ENCODE data around the gene SERPINB3. TPM values are rescaled to one million over a fixed set of nuclear protein-coding genes. Genes with fewer than 3 reads are reported as not detected.
"Not testable (repeated sequence)": the region's sequence is repeated elsewhere in the genome, so short reads cannot be mapped to it uniquely, and the experiment has no call there.

Gene SERPINB3
- total and polyA plus RNA-seq, 2 donors from 2014 or later = 0.37 TPM; not detected in 1

DNA sequence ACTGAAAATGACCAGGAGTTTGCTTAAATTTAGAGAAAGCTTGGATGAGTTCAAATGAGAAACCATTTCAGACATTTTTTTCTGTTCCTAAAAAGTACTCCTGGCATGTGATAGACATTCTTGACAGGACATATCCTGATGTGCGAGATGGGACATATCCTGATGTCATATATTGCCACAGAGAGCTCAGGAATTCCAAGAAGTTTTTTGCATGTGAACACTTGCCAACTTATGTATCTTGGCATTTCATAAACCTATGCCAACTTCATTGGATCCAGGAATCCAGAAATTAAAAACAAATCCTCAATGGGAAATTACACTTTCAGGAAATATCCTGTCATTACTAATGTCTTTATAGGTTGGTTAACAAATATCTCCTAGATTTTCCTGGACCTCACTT lies 2.9 kb upstream of the SERPINB3 start:
- Histone ChIP-seq H3K9me3 (ENCODE audit: control insufficient read depth in 2 of 3, insufficient read depth in 1 of 3, low read length in 3 of 3) (peaks cover 0 to 2% (median 0%) of the 10 kb centered on the region in 3 donors), H3K9ac (ENCODE audit: low read length in 3 of 3) (no peak overlapping the region), H3K4me3 (ENCODE audit: low read length in 3 of 3) (no peak overlapping the region), H3K27ac (ENCODE audit: low read depth in 2 of 2, low read length in 2 of 2) (no peak overlapping the region), H3K4me1 (ENCODE audit: control insufficient read depth in 2 of 3, insufficient read depth in 2 of 3, low read depth in 1 of 3, low read length in 3 of 3) (no peaks in the 10 kb centered on the region), H3K36me3 (ENCODE audit: control insufficient read depth in 2 of 3, insufficient read depth in 3 of 3, low read length in 3 of 3) (no peaks in the 10 kb centered on the region), H3K27me3 (ENCODE audit: control insufficient read depth, insufficient read depth, low read length) (no peaks in the 10 kb centered on the region)
- no peak for FAIRE-seq
- intact Hi-C loops (cut with DNase I) = no loop called here
- no peak for DNase-seq
- TF ChIP-seq, protein P1, sequence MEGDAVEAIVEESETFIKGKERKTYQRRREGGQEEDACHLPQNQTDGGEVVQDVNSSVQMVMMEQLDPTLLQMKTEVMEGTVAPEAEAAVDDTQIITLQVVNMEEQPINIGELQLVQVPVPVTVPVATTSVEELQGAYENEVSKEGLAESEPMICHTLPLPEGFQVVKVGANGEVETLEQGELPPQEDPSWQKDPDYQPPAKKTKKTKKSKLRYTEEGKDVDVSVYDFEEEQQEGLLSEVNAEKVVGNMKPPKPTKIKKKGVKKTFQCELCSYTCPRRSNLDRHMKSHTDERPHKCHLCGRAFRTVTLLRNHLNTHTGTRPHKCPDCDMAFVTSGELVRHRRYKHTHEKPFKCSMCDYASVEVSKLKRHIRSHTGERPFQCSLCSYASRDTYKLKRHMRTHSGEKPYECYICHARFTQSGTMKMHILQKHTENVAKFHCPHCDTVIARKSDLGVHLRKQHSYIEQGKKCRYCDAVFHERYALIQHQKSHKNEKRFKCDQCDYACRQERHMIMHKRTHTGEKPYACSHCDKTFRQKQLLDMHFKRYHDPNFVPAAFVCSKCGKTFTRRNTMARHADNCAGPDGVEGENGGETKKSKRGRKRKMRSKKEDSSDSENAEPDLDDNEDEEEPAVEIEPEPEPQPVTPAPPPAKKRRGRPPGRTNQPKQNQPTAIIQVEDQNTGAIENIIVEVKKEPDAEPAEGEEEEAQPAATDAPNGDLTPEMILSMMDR (IDR thresholded peaks at IDR 0.05; ENCODE audit: borderline replicate concordance, extremely low read depth, insufficient read depth) = no peak

DNA sequence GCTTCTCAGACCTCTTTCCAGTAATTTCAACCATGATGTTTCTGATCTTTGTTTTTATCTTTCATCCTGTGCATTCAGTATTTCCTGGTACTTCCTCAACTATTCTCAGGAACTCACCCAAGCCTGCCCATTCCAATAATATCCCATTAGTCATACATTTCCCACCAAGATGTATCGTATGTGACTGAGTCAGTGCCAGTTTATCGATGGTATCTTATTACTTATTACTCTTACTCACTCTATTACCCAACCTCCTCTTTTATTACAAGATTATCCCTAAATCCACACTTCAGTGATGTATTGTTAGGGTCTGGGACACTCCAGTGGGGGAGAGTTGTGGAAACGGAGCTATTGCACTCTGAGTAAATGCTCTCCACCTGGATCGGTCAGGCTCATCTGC lies 2.8 kb downstream of the SERPINB3 start:
- H3K27me3 ChIP-seq (ENCODE audit: control insufficient read depth, insufficient read depth, low read length); H3K4me1 ChIP-seq (ENCODE audit: control insufficient read depth in 2 of 3, insufficient read depth in 2 of 3, low read depth in 1 of 3, low read length in 3 of 3); H3K4me3 ChIP-seq (ENCODE audit: low read length in 3 of 3); FAIRE-seq; DNase-seq; H3K9ac ChIP-seq (ENCODE audit: low read length in 3 of 3); intact Hi-C loops (cut with DNase I); H3K36me3 ChIP-seq (ENCODE audit: control insufficient read depth in 2 of 3, insufficient read depth in 3 of 3, low read length in 3 of 3); H3K27ac ChIP-seq (ENCODE audit: low read depth in 2 of 2, low read length in 2 of 2); H3K9me3 ChIP-seq (ENCODE audit: control insufficient read depth in 2 of 3, insufficient read depth in 1 of 3, low read length in 3 of 3): not testable (repeated sequence)

DNA sequence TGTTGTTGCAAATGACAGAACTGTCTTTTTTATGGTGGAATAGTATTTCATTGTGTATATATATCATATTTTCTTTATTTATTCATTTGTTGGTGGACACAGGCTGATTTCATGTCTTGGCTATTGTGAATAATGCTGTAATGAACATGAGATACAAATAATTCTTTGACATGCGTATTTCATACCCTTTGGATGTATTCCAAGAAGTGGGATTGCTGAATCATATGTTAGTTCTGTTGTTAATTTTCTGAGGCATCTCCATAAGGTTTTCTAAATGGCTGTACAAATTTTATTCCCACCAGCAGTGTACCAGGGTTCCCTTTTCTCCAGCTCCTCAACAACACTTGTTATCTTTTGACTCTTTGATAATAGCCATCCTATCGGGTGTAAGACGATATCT lies 11.4 kb downstream of the SERPINB3 start:
- H3K36me3 ChIP-seq (ENCODE audit: control insufficient read depth in 2 of 3, insufficient read depth in 3 of 3, low read length in 3 of 3); DNase-seq; FAIRE-seq; H3K27ac ChIP-seq (ENCODE audit: low read depth in 2 of 2, low read length in 2 of 2); H3K27me3 ChIP-seq (ENCODE audit: control insufficient read depth, insufficient read depth, low read length); H3K9ac ChIP-seq (ENCODE audit: low read length in 3 of 3); H3K9me3 ChIP-seq (ENCODE audit: control insufficient read depth in 2 of 3, insufficient read depth in 1 of 3, low read length in 3 of 3); H3K4me3 ChIP-seq (ENCODE audit: low read length in 3 of 3); intact Hi-C loops (cut with DNase I); H3K4me1 ChIP-seq (ENCODE audit: control insufficient read depth in 2 of 3, insufficient read depth in 2 of 3, low read depth in 1 of 3, low read length in 3 of 3): not testable (repeated sequence)

DNA sequence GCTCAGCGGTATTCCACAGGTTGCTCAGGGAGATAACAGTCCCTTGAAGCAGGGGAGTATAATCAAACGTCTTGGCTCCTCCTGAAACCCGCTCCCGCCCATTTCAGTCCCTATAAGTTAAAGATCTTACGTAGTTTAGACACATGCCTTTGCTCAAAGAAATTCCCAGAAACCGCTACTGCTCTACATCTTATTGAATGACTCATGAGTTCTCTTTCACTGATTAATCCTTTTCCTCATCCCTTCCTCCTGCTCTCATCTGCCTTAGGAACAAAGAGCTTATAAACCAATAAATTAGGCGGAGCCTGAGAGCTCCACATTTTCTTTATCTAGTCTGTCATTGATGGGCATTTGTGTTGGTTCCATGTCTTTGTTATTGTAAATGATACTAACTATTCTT lies 13.5 kb downstream of the SERPINB3 start:
- H3K4me3 ChIP-seq (ENCODE audit: low read length in 3 of 3) = no peak overlapping the region

More for the DNA sequence above, 13.5 kb downstream of the SERPINB3 start:
- H3K36me3 ChIP-seq (ENCODE audit: control insufficient read depth in 2 of 3, insufficient read depth in 3 of 3, low read length in 3 of 3) = no peaks in the 10 kb centered on the region
- no peaks in the 10 kb centered on the region for H3K9me3 ChIP-seq (ENCODE audit: control insufficient read depth in 2 of 3, insufficient read depth in 1 of 3, low read length in 3 of 3)
- no peak overlapping the region for H3K27ac ChIP-seq (ENCODE audit: low read depth in 2 of 2, low read length in 2 of 2)
- no peak overlapping the region for H3K9ac ChIP-seq (ENCODE audit: low read length in 3 of 3)
- DNase-seq = no peak
- H3K4me1 ChIP-seq (ENCODE audit: control insufficient read depth in 2 of 3, insufficient read depth in 2 of 3, low read depth in 1 of 3, low read length in 3 of 3) = no peaks in the 10 kb centered on the region
- intact Hi-C loops (cut with DNase I) = no loop called here
- no peak for FAIRE-seq
- no peaks in the 10 kb centered on the region for H3K27me3 ChIP-seq (ENCODE audit: control insufficient read depth, insufficient read depth, low read length)
- TF ChIP-seq, protein P1 (IDR thresholded peaks at IDR 0.05; ENCODE audit: borderline replicate concordance, extremely low read depth, insufficient read depth) = no peak
